Keratinocyte (primary cell): ENCODE data around the gene SFPQ. TPM values are rescaled to one million over a fixed set of nuclear protein-coding genes. Genes with fewer than 3 reads are reported as not detected.

Source experiments
- DNase-seq: peaks from one replicate; pipeline ENCODE4 v3.0.0-alpha.2; 2011; ENCODE audit warnings: low read depth, missing footprints, low spot score
- FAIRE-seq: peaks from 2 replicates; lab custom pipeline; 2011; peaks lifted over from hg19 to GRCh38; lab: Jason Lieb, UNC
- H2AFZ ChIP-seq: 2 replicates; pipeline ENCODE4 v1.6.0; 2012; ENCODE audit warnings: low read length, control low read depth, inconsistent platforms; ENCODE audit not compliant: control insufficient read depth
- H3K27ac ChIP-seq: 2 replicates; pipeline ENCODE4 v1.5.1; 2011; ENCODE audit warnings: low read length; ENCODE audit not compliant: control insufficient read depth, insufficient read depth
- H3K27me3 ChIP-seq: 3 replicates; pipeline ENCODE4 v1.6.0; 2011; ENCODE audit warnings: low read length; ENCODE audit not compliant: control insufficient read depth, insufficient read depth; ENCODE audit errors: extremely low read depth
- H3K36me3 ChIP-seq, 2 experiments: 2 replicates in 1 of 2; 3 replicates in 1 of 2; pipeline ENCODE4 v1.5.1; 2011; ENCODE audit warnings: low read length in 2 of 2, mild to moderate bottlenecking in 1 of 2; ENCODE audit not compliant: control insufficient read depth in 2 of 2, insufficient read depth in 2 of 2; ENCODE audit errors: extremely low read depth in 1 of 2
- H3K4me1 ChIP-seq: 3 replicates; pipeline ENCODE4 v1.5.1; 2011; ENCODE audit warnings: low read length; ENCODE audit not compliant: control insufficient read depth, insufficient read depth; ENCODE audit errors: extremely low read depth
- H3K4me2 ChIP-seq: 3 replicates; pipeline ENCODE4 v1.6.0; 2011; ENCODE audit warnings: low read depth, low read length; ENCODE audit not compliant: control insufficient read depth, insufficient read depth; ENCODE audit errors: extremely low read depth
- H3K4me3 ChIP-seq, 3 experiments: fragments of 200-600 bp in 1 of 3; sonication (generic) in 1 of 3; 2 replicates in 2 of 3; 3 replicates in 1 of 3; pipeline ENCODE4 v1.5.1; 2011 to 2016; ENCODE audit warnings: low read length in 3 of 3, mild to moderate bottlenecking in 3 of 3, control low read depth in 2 of 3, inconsistent platforms in 1 of 3, low read depth in 1 of 3, mixed read lengths in 1 of 3, mixed run types in 1 of 3, moderate library complexity in 1 of 3; ENCODE audit not compliant: control insufficient read depth in 2 of 3, insufficient read depth in 2 of 3; ENCODE audit errors: extremely low read depth in 1 of 3
- H3K79me2 ChIP-seq: 2 replicates; pipeline ENCODE4 v1.6.0; 2012; ENCODE audit warnings: low read length; ENCODE audit not compliant: control insufficient read depth, insufficient read depth
- H3K9ac ChIP-seq: 3 replicates; pipeline ENCODE4 v1.6.0; 2011; ENCODE audit warnings: low read length; ENCODE audit not compliant: control insufficient read depth, insufficient read depth; ENCODE audit errors: extremely low read depth
- H3K9me1 ChIP-seq: 3 replicates; pipeline ENCODE4 v1.6.0; 2011; ENCODE audit warnings: low read length; ENCODE audit not compliant: control insufficient read depth, insufficient read depth; ENCODE audit errors: extremely low read depth
- H3K9me3 ChIP-seq: 2 replicates; pipeline ENCODE4 v1.5.1; 2012; ENCODE audit warnings: low read depth, low read length; ENCODE audit not compliant: control insufficient read depth
- H4K20me1 ChIP-seq: 3 replicates; pipeline ENCODE4 v1.6.0; 2011; ENCODE audit warnings: low read length; ENCODE audit not compliant: control insufficient read depth, insufficient read depth; ENCODE audit errors: extremely low read depth
- CTCF ChIP-seq, 3 experiments: IDR thresholded peaks in 1 of 3; conservative IDR thresholded peaks in 1 of 3; optimal IDR thresholded peaks in 1 of 3; 2 replicates in 2 of 3; 3 replicates in 1 of 3; pipeline versions ENCODE3 to v1.5.1; 2011; ENCODE audit warnings: low read length in 3 of 3, mild to moderate bottlenecking in 3 of 3, moderate library complexity in 2 of 3, control low read depth in 1 of 3, inconsistent platforms in 1 of 3; ENCODE audit not compliant: insufficient read depth in 2 of 3; ENCODE audit errors: extremely low read depth in 1 of 3
- EZH2 ChIP-seq: IDR thresholded peaks from one replicate; pipeline ENCODE4 v1.6.1; 2012; ENCODE audit warnings: inconsistent platforms, mild to moderate bottlenecking, low read length, moderate library complexity
- dilution Hi-C: fragments of 300-500 bp; cut with MboI; formaldehyde crosslinking; loops from one replicate; pipeline ENCODE4 v1.7.0; 2020; ENCODE audit warnings: low sequenced_read_pairs; ENCODE audit not compliant: extremely low pct_ligation_motif_present
- polyA plus RNA-seq, 5 experiments: library from polyadenylated mRNA; depleted of rRNA in 3 of 5; stranded (reverse) in 3 of 5; stranded (forward) in 1 of 5; unstranded in 1 of 5; fragments of >200 nt; gene quantifications; 1 replicate in 1 of 5; 2 replicates in 3 of 5; 3 replicates in 1 of 5; pipeline versions ENCODE4 v1.2.1 to v1.2.3, GENCODE V29; 2011 to 2012; ENCODE audit warnings: missing spikeins in 2 of 5, low read depth in 1 of 5, low replicate concordance in 1 of 5

SFPQ gene
- polyA plus RNA-seq, 1 donor (not counting 4 experiments of a cell fraction or from before 2014, with no cell fraction given) = 150 TPM

- no peak overlapping the region for H3K9ac ChIP-seq
- dilution Hi-C loops = no loop called here
- no peaks in the 10 kb centered on the region for H3K9me1 ChIP-seq
- no peaks in the 10 kb centered on the region for H4K20me1 ChIP-seq
- H3K79me2 ChIP-seq = no peaks in the 10 kb centered on the region
- no peak for TF ChIP-seq CTCF (optimal IDR thresholded peaks at IDR 0.05 in 1 of 3, IDR thresholded peaks at IDR 0.05 in 1 of 3, conservative IDR thresholded peaks at IDR 0.05 in 1 of 3; ENCODE audit: extremely low read depth in 1 of 3, insufficient read depth in 2 of 3, low read length in 3 of 3)
- TF ChIP-seq EZH2 = no peak
- H3K27ac ChIP-seq = no peak overlapping the region
- no peak overlapping the region for H2AFZ ChIP-seq
- H3K4me3 ChIP-seq = no peak overlapping the region
- no peaks in the 10 kb centered on the region for H3K36me3 ChIP-seq
- DNase-seq = no peak
- H3K4me2 ChIP-seq = no peak overlapping the region
- no peaks in the 10 kb centered on the region for H3K4me1 ChIP-seq
- no peak for FAIRE-seq
- no peaks in the 10 kb centered on the region for H3K9me3 ChIP-seq
- H3K27me3 ChIP-seq = no peaks in the 10 kb centered on the region
These were observed 17.6 kb upstream of the SFPQ start for GRCh38 chr1:35210321-35211119.

GRCh38 chr1:35203295-35203694 lies 10.3 kb upstream of the SFPQ start:
- no peak overlapping the region for H2AFZ ChIP-seq
- FAIRE-seq (no peak), DNase-seq (no peak)
- H3K9ac ChIP-seq = no peak overlapping the region
- no peaks in the 10 kb centered on the region for H3K9me1 ChIP-seq
- no peaks in the 10 kb centered on the region for H4K20me1 ChIP-seq
- dilution Hi-C loops = no loop called here
- no peak overlapping the region for H3K27ac ChIP-seq
- H3K4me2 ChIP-seq = no peak overlapping the region
- no peaks in the 10 kb centered on the region for H3K27me3 ChIP-seq
- H3K4me3 ChIP-seq = no peak overlapping the region
- no peaks in the 10 kb centered on the region for H3K79me2 ChIP-seq
- no peaks in the 10 kb centered on the region for H3K36me3 ChIP-seq
- TF ChIP-seq EZH2 (no peak), CTCF (optimal IDR thresholded peaks at IDR 0.05 in 1 of 3, IDR thresholded peaks at IDR 0.05 in 1 of 3, conservative IDR thresholded peaks at IDR 0.05 in 1 of 3; ENCODE audit: extremely low read depth in 1 of 3, insufficient read depth in 2 of 3, low read length in 3 of 3) (no peak)
- no peaks in the 10 kb centered on the region for H3K9me3 ChIP-seq
- H3K4me1 ChIP-seq = no peaks in the 10 kb centered on the region
